IMR-90 (cell line): ENCODE measurements around the gene KLHL30. TPM values are rescaled to one million over a fixed set of nuclear protein-coding genes. Genes with fewer than 3 reads are reported as not detected.

ENCODE experiments used
- ATAC-seq: fragments of 200-7000 bp; cut with Tn5 transposase; 2 replicates; pipeline ENCODE4 v1.9.1; 2020; ENCODE audit warnings: low read depth, mild to moderate bottlenecking, moderate library complexity
- BruUV-seq: library from RNA; stranded (reverse); fragments of 400-500 nt; replicated peaks from 2 replicates; lab custom pipeline; 2021; lab: Mats Ljungman, UMichigan
- CTCF ChIA-PET: fragments of 300-600 bp; formaldehyde crosslinking; extraction: SDS; loops from one replicate; lab custom pipeline; 2021; ENCODE audit warnings: antibody characterized with exemption; lab: Yijun Ruan, JAX
- POLR2A ChIA-PET: fragments of 300-600 bp; sonication (Branson Sonifier 250); formaldehyde crosslinking; loops from one replicate; lab custom pipeline; 2022; ENCODE audit warnings: antibody characterized with exemption; ENCODE audit not compliant: unreplicated experiment; lab: Charles Lee
- DNase-seq: peaks from one replicate; pipeline ENCODE4 v3.0.0; 2013
- H2AFZ ChIP-seq: replicated peaks from 2 replicates; pipeline ENCODE3; 2013; ENCODE audit warnings: low read length, mild to moderate bottlenecking; ENCODE audit not compliant: poor library complexity
- H2AK5ac ChIP-seq: 2 replicates; pipeline ENCODE4 v1.6.1; 2013; ENCODE audit warnings: low read depth, low read length, inconsistent platforms
- H2AK9ac ChIP-seq: replicated peaks from 2 replicates; pipeline ENCODE3; 2013; ENCODE audit warnings: mild to moderate bottlenecking, low read depth, low read length, moderate library complexity; ENCODE audit not compliant: poor library complexity
- H2BK120ac ChIP-seq: 2 replicates; pipeline ENCODE4 v1.6.1; 2013; ENCODE audit warnings: low read depth, low read length, inconsistent platforms
- H2BK15ac ChIP-seq: 3 replicates; pipeline ENCODE4 v1.6.1; 2013; ENCODE audit warnings: low read depth, low read length, inconsistent platforms
- H2BK20ac ChIP-seq: 2 replicates; pipeline ENCODE4 v1.6.1; 2013; ENCODE audit warnings: low read depth, mild to moderate bottlenecking, inconsistent platforms, low read length, moderate library complexity
- H2BK5ac ChIP-seq: 2 replicates; pipeline ENCODE4 v1.6.1; 2013; ENCODE audit warnings: mild to moderate bottlenecking, low read depth, low read length, inconsistent platforms; ENCODE audit not compliant: poor library complexity, severe bottlenecking
- H3K14ac ChIP-seq: replicated peaks from 2 replicates; pipeline ENCODE4 v1.6.1; 2013; ENCODE audit warnings: low read depth, low read length, inconsistent platforms
- H3K18ac ChIP-seq: 2 replicates; pipeline ENCODE4 v1.6.1; 2013; ENCODE audit warnings: low read depth, low read length, control low read depth
- H3K23ac ChIP-seq: 2 replicates; pipeline ENCODE4 v1.6.1; 2013; ENCODE audit warnings: low read depth, low read length, inconsistent platforms
- H3K27ac ChIP-seq: 2 replicates; pipeline ENCODE4 v1.5.1; 2013; ENCODE audit warnings: mild to moderate bottlenecking, control low read depth, low read length; ENCODE audit not compliant: insufficient read depth
- H3K27me3 ChIP-seq: 2 replicates; pipeline ENCODE4 v1.6.1; 2013; ENCODE audit warnings: low read length; ENCODE audit not compliant: control insufficient read depth, insufficient read depth
- H3K36me3 ChIP-seq: 2 replicates; pipeline ENCODE4 v1.6.1; 2013; ENCODE audit warnings: low read length, mixed read lengths; ENCODE audit not compliant: control insufficient read depth, insufficient read depth
- H3K4ac ChIP-seq: 2 replicates; pipeline ENCODE4 v1.6.1; 2013; ENCODE audit warnings: low read depth, low read length, inconsistent platforms
- H3K4me1 ChIP-seq: 2 replicates; pipeline ENCODE4 v1.6.1; 2013; ENCODE audit warnings: low read length, mixed read lengths; ENCODE audit not compliant: control insufficient read depth, insufficient read depth
- H3K4me2 ChIP-seq: 2 replicates; pipeline ENCODE4 v1.6.1; 2013; ENCODE audit warnings: low read depth, mild to moderate bottlenecking, control low read depth, low read length, moderate library complexity
- H3K4me3 ChIP-seq: 2 replicates; pipeline ENCODE4 v1.5.1; 2013; ENCODE audit warnings: low read depth, mild to moderate bottlenecking, control low read depth, low read length, moderate library complexity; ENCODE audit not compliant: insufficient read depth
- H3K56ac ChIP-seq: 2 replicates; pipeline ENCODE4 v1.6.1; 2013; ENCODE audit warnings: low read length, inconsistent platforms; ENCODE audit not compliant: insufficient read depth; ENCODE audit errors: extremely low read depth
- H3K79me1 ChIP-seq, 2 experiments: 2 replicates each; pipeline ENCODE4 v1.6.1; 2013; ENCODE audit warnings: low read length in 2 of 2, inconsistent platforms in 1 of 2, low read depth in 1 of 2
- H3K9ac ChIP-seq: 2 replicates; pipeline ENCODE4 v1.6.1; 2013; ENCODE audit warnings: low read depth, low read length, control low read depth
- H3K9me1 ChIP-seq: 2 replicates; pipeline ENCODE4 v1.6.1; 2013; ENCODE audit warnings: low read length, inconsistent platforms; ENCODE audit not compliant: insufficient read depth
- H3K9me3 ChIP-seq: 2 replicates; pipeline ENCODE4 v1.6.1; 2013; ENCODE audit warnings: low read length; ENCODE audit not compliant: control insufficient read depth, insufficient read depth
- H4K20me1 ChIP-seq: 2 replicates; pipeline ENCODE4 v1.6.1; 2013; ENCODE audit warnings: low read length, inconsistent platforms; ENCODE audit not compliant: insufficient read depth
- H4K5ac ChIP-seq: 2 replicates; pipeline ENCODE4 v1.6.1; 2013; ENCODE audit warnings: mild to moderate bottlenecking, low read depth, low read length, control low read depth
- H4K8ac ChIP-seq, 2 experiments: 2 replicates each; pipeline ENCODE4 v1.6.1; 2013; ENCODE audit warnings: low read depth in 2 of 2, low read length in 2 of 2, control low read depth in 1 of 2, inconsistent platforms in 1 of 2
- H4K91ac ChIP-seq: 2 replicates; pipeline ENCODE4 v1.6.1; 2013; ENCODE audit warnings: low read depth, low read length, inconsistent platforms; ENCODE audit not compliant: insufficient read depth
- CEBPB ChIP-seq: IDR thresholded peaks from 2 replicates; pipeline ENCODE4 v1.6.1; 2012; ENCODE audit warnings: low read depth, low read length, improper control_type of control experiment
- CHD1 ChIP-seq: IDR thresholded peaks from 2 replicates; pipeline ENCODE4 v1.6.1; 2012; ENCODE audit warnings: low read depth, low read length, improper control_type of control experiment
- ELK1 ChIP-seq: fragments of 150-350 bp; IDR thresholded peaks from 2 replicates; pipeline ENCODE4 v1.6.1; 2016; ENCODE audit warnings: low read depth, mild to moderate bottlenecking, low read length, moderate library complexity, borderline replicate concordance
- FOS ChIP-seq: fragments of 150-350 bp; IDR thresholded peaks from 2 replicates; pipeline ENCODE4 v1.6.1; 2016; ENCODE audit warnings: low read depth, low read length
- MAZ ChIP-seq: IDR thresholded peaks from 2 replicates; pipeline ENCODE4 v1.6.1; 2012; ENCODE audit warnings: low read depth, mild to moderate bottlenecking, low read length, improper control_type of control experiment, moderate library complexity, borderline replicate concordance
- MXI1 ChIP-seq: IDR thresholded peaks from 2 replicates; pipeline ENCODE4 v1.6.1; 2012; ENCODE audit warnings: low read depth, mild to moderate bottlenecking, low read length, moderate library complexity, borderline replicate concordance
- NFE2L2 ChIP-seq: fragments of 150-350 bp; IDR thresholded peaks from 2 replicates; pipeline ENCODE4 v1.6.1; 2016; ENCODE audit warnings: low read depth, mild to moderate bottlenecking, low read length
- RAD21 ChIP-seq: IDR thresholded peaks from 2 replicates; pipeline ENCODE4 v1.6.1; 2012; ENCODE audit warnings: low read length, improper control_type of control experiment
- RCOR1 ChIP-seq: IDR thresholded peaks from 2 replicates; pipeline ENCODE4 v1.6.1; 2012; ENCODE audit warnings: mild to moderate bottlenecking, low read length, improper control_type of control experiment; ENCODE audit not compliant: insufficient replicate concordance
- SMC3 ChIP-seq: fragments of 150-350 bp; IDR thresholded peaks from 2 replicates; pipeline ENCODE4 v1.6.1; 2016; ENCODE audit warnings: low read depth, mild to moderate bottlenecking, antibody characterized with exemption, low read length, moderate library complexity
- WGBS, 2 experiments: methylation state at CpG; one replicate each; pipeline versions ENCODE4 v1.1.5 to v1.1.7; 2013; ENCODE audit warnings: missing lambda C conversion rate in 2 of 2; ENCODE audit not compliant: insufficient read length in 1 of 2; ENCODE audit errors: extremely low coverage in 2 of 2; 5-methylcytosine and 5-hydroxymethylcytosine counted together
- dilution Hi-C: fragments of 300-500 bp; cut with HindIII; formaldehyde crosslinking; loops from one replicate; pipeline ENCODE4 v1.14.3; 2018; ENCODE audit warnings: low sequenced_read_pairs; ENCODE audit not compliant: unreplicated experiment
- in situ Hi-C: fragments of 300-500 bp; cut with MboI; formaldehyde crosslinking; loops from 3 replicates; pipeline ENCODE4 v1.14.3; 2019; ENCODE audit warnings: low sequenced_read_pairs, inconsistent platforms, mixed read lengths
- intact Hi-C: fragments of 100-400 bp; cut with micrococcal nuclease; formaldehyde crosslinking; loops from 2 replicates; pipeline ENCODE4 v1.10.0; 2022
- polyA plus RNA-seq, 3 experiments: library from polyadenylated mRNA; depleted of rRNA; stranded (reverse); fragments of >200 nt; gene quantifications; 2 replicates each; pipeline ENCODE4 v1.2.3, GENCODE V29; 2012; ENCODE audit warnings: low replicate concordance in 1 of 3
- total RNA-seq: library from RNA; depleted of rRNA; stranded (reverse); fragments of >200 nt; gene quantifications from 2 replicates; pipeline ENCODE4 v1.2.3, GENCODE V29; 2012
- TF ChIP-seq, protein P1 (sequence below): conservative IDR thresholded peaks from 2 replicates; pipeline ENCODE4 v1.5.1; 2012; ENCODE audit warnings: mild to moderate bottlenecking, low read depth, low read length, improper control_type of control experiment

KLHL30 gene
- total and polyA plus RNA-seq, 2 of the 4 experiments (the other 2 are of a cell fraction) = under 0.01 to 0.03 TPM

GRCh38 chr2:238137885-238138284, 583 bp upstream of the KLHL30 start:
- Histone ChIP-seq H4K91ac (peak overlapping the region; percentile 83), H3K9me1 (0 out of 2 replicates have a peak, but pooled peaks cover 5% of the 10 kb centered on the region), H3K4me3 (no peak overlapping the region), H4K5ac (0 out of 2 replicates have a peak overlapping the region, but pooled peaks have one; percentile 26), H4K8ac (peak overlapping the region; percentile 37 to 80; a peak in 2 of 4 replicates), H3K36me3 (no peaks in the 10 kb centered on the region), H3K27me3 (no peaks in the 10 kb centered on the region), H3K14ac (no peak overlapping the region), H3K79me1 (no peaks in the 10 kb centered on the region), H2BK15ac (peak overlapping the region; percentile 27; the same call in 1 of the 3 replicates), H3K4ac (peak overlapping the region; percentile 77), H3K56ac (no peak overlapping the region), H3K18ac (no peak overlapping the region), H2AK5ac (peak overlapping the region; percentile 39), H3K23ac (no peak overlapping the region), H2BK20ac (peak overlapping the region; percentile 23; the same call in 1 of the 2 replicates), H4K20me1 (no peaks in the 10 kb centered on the region), H2AFZ (peak overlapping the region; percentile 56), H2AK9ac (peak overlapping the region; percentile 84), H3K27ac (no peak overlapping the region), H3K9me3 (no peaks in the 10 kb centered on the region), H2BK5ac (no peak overlapping the region), H3K4me1 (peaks cover 12% of the 10 kb centered on the region), H2BK120ac (peak overlapping the region; percentile 20; the same call in 1 of the 2 replicates), H3K4me2 (no peak overlapping the region), H3K9ac (no peak overlapping the region)
- TF ChIP-seq NFE2L2 = no peak
- TF ChIP-seq RAD21 = no peak
- no peak for TF ChIP-seq CEBPB
- no peak for TF ChIP-seq ELK1
- no peak for TF ChIP-seq CHD1
- TF ChIP-seq SMC3 = no peak
- TF ChIP-seq RCOR1 = no peak
- TF ChIP-seq, protein P1, sequence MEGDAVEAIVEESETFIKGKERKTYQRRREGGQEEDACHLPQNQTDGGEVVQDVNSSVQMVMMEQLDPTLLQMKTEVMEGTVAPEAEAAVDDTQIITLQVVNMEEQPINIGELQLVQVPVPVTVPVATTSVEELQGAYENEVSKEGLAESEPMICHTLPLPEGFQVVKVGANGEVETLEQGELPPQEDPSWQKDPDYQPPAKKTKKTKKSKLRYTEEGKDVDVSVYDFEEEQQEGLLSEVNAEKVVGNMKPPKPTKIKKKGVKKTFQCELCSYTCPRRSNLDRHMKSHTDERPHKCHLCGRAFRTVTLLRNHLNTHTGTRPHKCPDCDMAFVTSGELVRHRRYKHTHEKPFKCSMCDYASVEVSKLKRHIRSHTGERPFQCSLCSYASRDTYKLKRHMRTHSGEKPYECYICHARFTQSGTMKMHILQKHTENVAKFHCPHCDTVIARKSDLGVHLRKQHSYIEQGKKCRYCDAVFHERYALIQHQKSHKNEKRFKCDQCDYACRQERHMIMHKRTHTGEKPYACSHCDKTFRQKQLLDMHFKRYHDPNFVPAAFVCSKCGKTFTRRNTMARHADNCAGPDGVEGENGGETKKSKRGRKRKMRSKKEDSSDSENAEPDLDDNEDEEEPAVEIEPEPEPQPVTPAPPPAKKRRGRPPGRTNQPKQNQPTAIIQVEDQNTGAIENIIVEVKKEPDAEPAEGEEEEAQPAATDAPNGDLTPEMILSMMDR = no peak
- TF ChIP-seq FOS = no peak
- TF ChIP-seq MXI1 = no peak
- TF ChIP-seq MAZ = no peak
- DNase-seq = no peak
- intact Hi-C loops = no loop called here
- WGBS, 2 experiments = 94% methylated on average over 10 of the region's 13 CpGs; no CpG with 5 or more reads in 1 of the 2 experiments
- in situ Hi-C loops = no loop called here
- no peak for ATAC-seq
- dilution Hi-C loops = no loop called here
- no TSS peak for BruUV-seq
- ChIA-PET POLR2A (no interaction called here), CTCF (no interaction called here)
